ENCODE measurements around the gene XIRP1.

- no peak for TF ChIP-seq CTCF (IDR thresholded peaks at IDR 0.05)
- TF ChIP-seq POLR2A (IDR thresholded peaks at IDR 0.05), result no peak
These were observed 49.1 kb downstream of the XIRP1 start for GRCh38 chr3:39143051-39143885.

Measured in thyroid gland (tissue), 4 donors.